Measurements from ENCODE around the gene KRT14.
"Not testable (repeated sequence)": the region's sequence is repeated elsewhere in the genome, so short reads cannot be mapped to it uniquely, and the experiment has no call there.

KRT14 gene

GRCh38 chr17:41610965-41611640, 24.4 kb upstream of the KRT14 start:
- no peak for TF ChIP-seq EZH2 (IDR thresholded peaks at IDR 0.05; ENCODE audit: borderline replicate concordance, low read depth, low read length, severe bottlenecking)
- TF ChIP-seq, protein P1, sequence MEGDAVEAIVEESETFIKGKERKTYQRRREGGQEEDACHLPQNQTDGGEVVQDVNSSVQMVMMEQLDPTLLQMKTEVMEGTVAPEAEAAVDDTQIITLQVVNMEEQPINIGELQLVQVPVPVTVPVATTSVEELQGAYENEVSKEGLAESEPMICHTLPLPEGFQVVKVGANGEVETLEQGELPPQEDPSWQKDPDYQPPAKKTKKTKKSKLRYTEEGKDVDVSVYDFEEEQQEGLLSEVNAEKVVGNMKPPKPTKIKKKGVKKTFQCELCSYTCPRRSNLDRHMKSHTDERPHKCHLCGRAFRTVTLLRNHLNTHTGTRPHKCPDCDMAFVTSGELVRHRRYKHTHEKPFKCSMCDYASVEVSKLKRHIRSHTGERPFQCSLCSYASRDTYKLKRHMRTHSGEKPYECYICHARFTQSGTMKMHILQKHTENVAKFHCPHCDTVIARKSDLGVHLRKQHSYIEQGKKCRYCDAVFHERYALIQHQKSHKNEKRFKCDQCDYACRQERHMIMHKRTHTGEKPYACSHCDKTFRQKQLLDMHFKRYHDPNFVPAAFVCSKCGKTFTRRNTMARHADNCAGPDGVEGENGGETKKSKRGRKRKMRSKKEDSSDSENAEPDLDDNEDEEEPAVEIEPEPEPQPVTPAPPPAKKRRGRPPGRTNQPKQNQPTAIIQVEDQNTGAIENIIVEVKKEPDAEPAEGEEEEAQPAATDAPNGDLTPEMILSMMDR (IDR thresholded peaks at IDR 0.05; ENCODE audit: borderline replicate concordance, extremely low read depth, low read length, poor library complexity, severe bottlenecking): no peak
- ATAC-seq (ENCODE audit: insufficient read depth, low read depth): no peak
- H3K4me1 ChIP-seq (ENCODE audit: insufficient read depth, low read length): no peaks in the 10 kb centered on the region

GRCh38 chr17:41610061-41610517, 23.4 kb upstream of the KRT14 start:
- not testable (repeated sequence) for H3K79me2 ChIP-seq (ENCODE audit: insufficient read depth, low read length); H2AFZ ChIP-seq (ENCODE audit: low read depth, low read length); H3K27me3 ChIP-seq (ENCODE audit: insufficient read depth, low read length, poor library complexity); H3K4me3 ChIP-seq (ENCODE audit: low read depth in 1 of 2, low read length in 2 of 2); H3K9ac ChIP-seq (ENCODE audit: low read depth, low read length); H3K4me2 ChIP-seq (ENCODE audit: insufficient read depth, low read length); DNase-seq; ATAC-seq (ENCODE audit: insufficient read depth, low read depth); H4K20me1 ChIP-seq (ENCODE audit: insufficient read depth, low read length); H3K27ac ChIP-seq (ENCODE audit: low read length); H3K4me1 ChIP-seq (ENCODE audit: insufficient read depth, low read length); H3K36me3 ChIP-seq (ENCODE audit: insufficient read depth, low read length); H3K9me3 ChIP-seq (ENCODE audit: insufficient read depth, low read length, severe bottlenecking)

More at GRCh38 chr17:41610965-41611640, 24.4 kb upstream of the KRT14 start:
- Histone ChIP-seq H3K79me2 (ENCODE audit: insufficient read depth, low read length) (no peaks in the 10 kb centered on the region), H3K27me3 (ENCODE audit: insufficient read depth, low read length, poor library complexity) (peaks cover 3% of the 10 kb centered on the region), H3K27ac (ENCODE audit: low read length) (no peak overlapping the region), H3K4me2 (ENCODE audit: insufficient read depth, low read length) (no peak overlapping the region), H3K9ac (ENCODE audit: low read depth, low read length) (no peak overlapping the region), H3K9me3 (ENCODE audit: insufficient read depth, low read length, severe bottlenecking) (peaks cover 5% of the 10 kb centered on the region), H4K20me1 (ENCODE audit: insufficient read depth, low read length) (no peaks in the 10 kb centered on the region; the same call in 1 of the 2 replicates), H3K36me3 (ENCODE audit: insufficient read depth, low read length) (no peaks in the 10 kb centered on the region), H3K4me3 (ENCODE audit: low read depth in 1 of 2, low read length in 2 of 2) (no peak overlapping the region), H2AFZ (ENCODE audit: low read depth, low read length) (no peak overlapping the region)
- DNase-seq: no peak

DNA sequence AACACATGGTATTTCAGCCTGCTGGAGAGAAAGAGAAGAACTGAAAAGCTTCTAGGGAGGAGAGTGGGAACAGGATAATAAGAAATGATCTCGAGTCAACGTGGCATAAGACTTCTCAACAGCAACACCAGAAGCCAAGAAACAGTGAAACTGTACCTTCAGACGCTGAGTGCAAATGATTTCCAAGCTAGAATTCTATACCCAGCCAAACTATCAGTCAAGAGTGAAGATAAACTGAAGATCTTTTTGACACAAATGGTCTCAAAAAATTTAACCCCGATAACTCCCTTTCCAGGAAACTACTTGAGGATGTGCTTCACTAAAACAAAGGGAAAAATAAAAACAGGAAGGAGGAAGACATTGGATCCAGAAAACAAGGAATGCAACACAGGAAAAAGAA, 20.2 kb upstream of the KRT14 start:
- H3K4me3 ChIP-seq (ENCODE audit: low read depth in 1 of 2, low read length in 2 of 2); ATAC-seq (ENCODE audit: insufficient read depth, low read depth); H3K27me3 ChIP-seq (ENCODE audit: insufficient read depth, low read length, poor library complexity); H3K27ac ChIP-seq (ENCODE audit: low read length); H4K20me1 ChIP-seq (ENCODE audit: insufficient read depth, low read length); H3K9me3 ChIP-seq (ENCODE audit: insufficient read depth, low read length, severe bottlenecking); H3K4me2 ChIP-seq (ENCODE audit: insufficient read depth, low read length); H3K4me1 ChIP-seq (ENCODE audit: insufficient read depth, low read length); H2AFZ ChIP-seq (ENCODE audit: low read depth, low read length); H3K9ac ChIP-seq (ENCODE audit: low read depth, low read length); H3K79me2 ChIP-seq (ENCODE audit: insufficient read depth, low read length); DNase-seq; H3K36me3 ChIP-seq (ENCODE audit: insufficient read depth, low read length): not testable (repeated sequence)

DNA sequence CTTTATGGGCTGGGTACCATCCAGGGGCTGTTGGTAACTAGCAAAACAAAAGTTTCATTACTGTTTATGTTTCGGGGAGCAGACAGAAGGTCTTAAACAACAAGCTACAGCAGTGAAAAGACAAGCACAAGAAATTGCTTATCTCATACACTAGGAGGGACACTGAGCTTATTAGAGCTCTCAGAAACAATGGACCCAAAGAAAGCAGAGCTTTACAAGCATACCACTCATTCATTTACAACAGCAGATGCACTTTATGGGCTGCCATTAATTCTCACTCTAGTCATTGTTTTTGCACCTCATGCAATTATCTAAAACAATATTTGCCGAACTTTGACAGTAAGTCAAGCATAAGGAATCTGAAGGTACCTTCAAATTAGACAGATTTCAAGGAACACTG, 15.8 kb upstream of the KRT14 start:
- no peaks in the 10 kb centered on the region for H4K20me1 ChIP-seq (ENCODE audit: insufficient read depth, low read length)
- DNase-seq (no peak), ATAC-seq (ENCODE audit: insufficient read depth, low read depth) (no peak)
- H3K4me2 ChIP-seq (ENCODE audit: insufficient read depth, low read length): no peak overlapping the region
- H3K36me3 ChIP-seq (ENCODE audit: insufficient read depth, low read length): no peaks in the 10 kb centered on the region
- H3K27me3 ChIP-seq (ENCODE audit: insufficient read depth, low read length, poor library complexity): peaks cover 7% of the 10 kb centered on the region
- H3K9ac ChIP-seq (ENCODE audit: low read depth, low read length): no peak overlapping the region
- TF ChIP-seq, protein P1 (IDR thresholded peaks at IDR 0.05; ENCODE audit: borderline replicate concordance, extremely low read depth, low read length, poor library complexity, severe bottlenecking): no peak
- no peak for TF ChIP-seq EZH2 (IDR thresholded peaks at IDR 0.05; ENCODE audit: borderline replicate concordance, low read depth, low read length, severe bottlenecking)
- H3K4me3 ChIP-seq (ENCODE audit: low read depth in 1 of 2, low read length in 2 of 2): no peak overlapping the region
- H3K79me2 ChIP-seq (ENCODE audit: insufficient read depth, low read length): no peaks in the 10 kb centered on the region
- no peak overlapping the region for H2AFZ ChIP-seq (ENCODE audit: low read depth, low read length)
- H3K9me3 ChIP-seq (ENCODE audit: insufficient read depth, low read length, severe bottlenecking): peaks cover 5% of the 10 kb centered on the region
- no peak overlapping the region for H3K27ac ChIP-seq (ENCODE audit: low read length)
- no peaks in the 10 kb centered on the region for H3K4me1 ChIP-seq (ENCODE audit: insufficient read depth, low read length)
